ENCODE measurements around the gene SQSTM1.

DNA sequence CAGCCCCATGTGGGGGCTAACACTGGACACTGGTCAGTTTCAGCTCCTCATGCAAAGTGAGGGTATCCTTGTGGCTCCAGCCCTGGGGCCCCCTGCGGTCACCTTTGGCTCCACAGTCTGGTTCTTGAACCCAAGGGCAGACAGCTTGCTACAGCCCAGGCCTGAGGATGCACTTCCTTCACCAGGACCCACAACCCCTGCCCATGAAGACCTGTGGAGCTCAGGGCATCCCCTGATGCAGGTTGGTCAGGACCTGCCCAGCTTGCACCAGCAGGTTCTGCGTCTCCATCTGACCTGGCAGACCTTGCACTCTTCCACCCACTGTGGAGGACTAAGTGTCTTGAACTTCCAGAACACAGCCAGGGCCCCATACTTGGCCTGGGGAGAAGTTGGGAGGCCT lies 41.6 kb downstream of the SQSTM1 start:
- TF ChIP-seq CTCF (IDR thresholded peaks at IDR 0.05; ENCODE audit: low read depth, low read length) (no peak), POLR2A (IDR thresholded peaks at IDR 0.05; ENCODE audit: extremely low read depth, insufficient read length) (no peak), MYC (IDR thresholded peaks at IDR 0.05; ENCODE audit: low read depth, low read length) (no peak)
- TF ChIP-seq, protein P1, sequence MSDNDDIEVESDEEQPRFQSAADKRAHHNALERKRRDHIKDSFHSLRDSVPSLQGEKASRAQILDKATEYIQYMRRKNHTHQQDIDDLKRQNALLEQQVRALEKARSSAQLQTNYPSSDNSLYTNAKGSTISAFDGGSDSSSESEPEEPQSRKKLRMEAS (IDR thresholded peaks at IDR 0.05; ENCODE audit: low read depth, low read length): no peak
